SK-MEL-5 (cell line): ENCODE measurements around the gene NRG2. TPM values are rescaled to one million over a fixed set of nuclear protein-coding genes. Genes with fewer than 3 reads are reported as not detected.

Source experiments
- DNase-seq: peaks from one replicate; pipeline ENCODE4 v3.0.0-alpha.2; 2016; ENCODE audit warnings: low read depth, low spot score
- in situ Hi-C: cut with HindIII; loops from 2 replicates; pipeline ENCODE4 v1.10.0; 2016; ENCODE audit warnings: low sequenced_read_pairs, high pct_unique_total_duplicates, low pct_unique_long_range_greater_than_20kb
- total RNA-seq: library from RNA; depleted of rRNA; stranded (reverse); fragments of >200 nt; shearing (Covaris generic); gene quantifications from 2 replicates; pipeline ENCODE4 v1.2.3, GENCODE V29; 2014

The NRG2 gene
- total RNA-seq, 1 experiment from 2014 or later = 7.8 TPM

DNA sequence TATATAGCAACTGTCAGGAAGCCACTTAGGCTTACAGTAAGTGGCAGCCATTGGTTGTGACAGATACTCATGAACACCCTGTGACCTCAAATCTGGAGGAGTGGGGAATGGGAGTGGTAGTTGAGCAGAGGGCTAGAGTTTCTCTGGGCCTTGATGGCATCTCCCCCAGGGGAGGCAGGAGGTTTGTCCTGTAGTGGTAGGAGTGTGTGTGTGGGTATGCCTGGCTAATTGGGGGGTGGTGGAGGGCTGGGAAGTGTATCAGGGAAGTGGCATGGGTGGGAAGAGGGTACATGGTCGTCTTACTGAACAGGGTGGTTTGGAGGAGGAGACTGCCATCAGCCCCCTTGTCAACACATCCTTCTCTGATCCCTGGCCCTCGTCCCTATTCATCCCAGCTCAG lies 176.0 kb downstream of the NRG2 start:
- no peak for DNase-seq
- in situ Hi-C loops = loop anchor here (10.0 kb wide), 1 partner anchor 98 kb away; no protein-coding TSS in a partner anchor

DNA sequence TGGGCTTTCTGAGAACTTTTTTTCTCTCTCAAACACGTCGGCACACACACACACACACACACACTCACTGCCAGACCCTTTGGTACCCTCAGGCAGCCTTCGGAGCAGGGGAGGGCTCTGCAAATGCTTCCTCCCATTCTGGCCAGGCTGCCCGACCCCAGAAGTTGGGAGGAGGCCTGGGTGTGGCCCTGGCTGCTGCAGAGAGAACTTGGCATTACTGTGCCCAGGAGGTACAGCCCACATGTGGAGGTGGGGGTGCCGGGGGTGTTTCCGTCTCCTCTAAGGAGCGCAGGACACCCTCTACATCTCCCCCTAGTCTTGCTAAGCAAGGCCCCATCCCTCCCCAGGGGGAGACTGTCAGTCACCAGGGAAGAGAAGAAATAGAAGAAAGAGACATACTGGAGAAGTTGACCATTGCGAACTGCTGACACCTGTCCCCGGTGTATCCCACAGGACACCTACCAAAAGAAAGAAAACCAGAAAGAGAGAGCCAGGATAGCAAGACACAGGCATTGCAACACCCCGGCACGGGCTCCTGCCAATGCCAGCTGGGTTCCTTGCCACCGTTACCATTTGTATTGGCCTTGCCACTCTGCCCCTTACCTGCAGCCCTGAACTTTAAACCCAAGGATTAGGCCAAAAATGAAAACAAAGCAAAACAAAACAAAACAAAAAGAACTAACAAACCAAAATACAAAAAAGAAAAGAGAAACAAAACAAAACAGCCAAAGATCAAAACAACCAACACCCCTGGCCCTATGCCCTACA lies 178.2 kb downstream of the NRG2 start:
- DNase-seq = no peak
- in situ Hi-C loops = loop anchor here (10.0 kb wide), 1 partner anchor 100 kb away; no protein-coding TSS in a partner anchor

DNA sequence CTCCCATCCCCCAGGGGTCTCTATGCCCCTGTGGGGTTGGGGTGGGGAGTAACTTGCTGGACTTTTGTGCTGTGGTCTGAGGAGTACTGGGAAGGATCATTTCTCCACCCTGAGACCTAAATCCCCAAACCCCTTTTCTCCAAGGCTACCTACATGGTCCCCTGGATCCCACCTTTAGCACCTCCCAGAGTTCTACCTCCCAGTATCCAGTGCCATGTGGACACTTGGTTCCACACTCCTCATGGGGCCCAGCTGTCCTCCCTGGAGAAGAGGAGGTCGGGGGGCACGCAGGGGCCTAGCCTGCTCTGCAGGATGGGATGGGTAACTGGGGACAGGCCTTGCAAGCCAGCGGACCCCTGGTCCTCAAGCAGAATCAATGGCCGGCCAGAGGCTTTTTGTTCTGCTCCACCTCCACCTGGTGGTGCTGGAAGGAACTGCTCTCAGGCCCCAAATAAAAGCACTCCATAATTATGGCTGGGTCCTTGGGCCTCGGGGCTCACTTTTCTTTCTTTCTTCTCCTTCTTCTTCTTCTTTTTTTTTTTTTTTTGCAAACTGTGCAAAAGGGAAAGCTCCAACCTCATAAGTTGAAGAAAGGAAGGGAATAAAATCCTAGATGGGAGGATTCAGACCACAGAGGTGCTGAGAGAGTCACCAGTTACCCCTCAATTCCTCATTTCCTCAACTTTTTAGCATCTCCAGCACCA lies 179.1 kb downstream of the NRG2 start:
- in situ Hi-C loops = loop anchor here (10.0 kb wide), 1 partner anchor 101 kb away; no protein-coding TSS in a partner anchor
- DNase-seq = peak; percentile 69

DNA sequence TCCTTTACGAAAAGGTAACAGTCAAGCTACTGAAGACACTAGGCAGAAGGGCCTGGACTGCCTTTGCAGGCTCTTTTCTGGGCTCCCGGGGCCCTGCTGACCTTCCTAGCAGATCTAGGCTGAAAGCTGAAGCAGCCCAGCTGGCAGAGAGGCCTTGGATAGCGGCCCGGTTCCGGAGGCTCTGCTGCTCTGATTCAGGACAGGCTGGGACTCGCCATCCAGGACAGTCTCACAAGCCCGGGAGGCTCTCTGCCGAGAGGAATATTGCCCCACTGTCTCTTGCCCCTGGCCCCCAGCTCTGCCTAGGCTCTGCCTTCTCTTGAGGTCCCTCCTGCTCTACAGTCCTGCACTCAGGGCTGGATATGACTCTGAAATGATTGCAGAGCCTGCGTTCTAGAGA lies 179.7 kb downstream of the NRG2 start:
- no peak for DNase-seq
- in situ Hi-C loops = loop anchor here (10.0 kb wide), 1 partner anchor 101 kb away; no protein-coding TSS in a partner anchor

DNA sequence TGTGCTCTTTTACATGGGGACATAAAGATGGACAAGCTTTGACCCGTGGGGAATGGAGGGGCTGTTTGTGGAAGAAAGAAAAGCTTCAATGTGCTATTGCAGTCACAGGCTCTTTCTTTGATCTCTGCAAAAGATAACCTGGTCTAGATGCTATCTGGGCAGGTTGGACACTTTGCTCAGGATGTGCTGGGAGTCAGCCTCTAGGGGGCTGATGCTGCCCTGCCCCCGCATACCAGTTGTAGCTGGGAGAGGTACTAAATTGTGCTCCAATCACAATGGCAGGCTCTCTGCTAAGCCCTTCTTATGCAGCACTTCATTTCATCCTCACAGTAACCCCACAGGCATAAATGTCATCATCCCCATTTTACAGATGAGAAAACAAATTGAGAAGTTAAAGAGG lies 180.3 kb downstream of the NRG2 start:
- no peak for DNase-seq
- in situ Hi-C loops = loop anchor here (10.0 kb wide), 1 partner anchor 102 kb away; no protein-coding TSS in a partner anchor

DNA sequence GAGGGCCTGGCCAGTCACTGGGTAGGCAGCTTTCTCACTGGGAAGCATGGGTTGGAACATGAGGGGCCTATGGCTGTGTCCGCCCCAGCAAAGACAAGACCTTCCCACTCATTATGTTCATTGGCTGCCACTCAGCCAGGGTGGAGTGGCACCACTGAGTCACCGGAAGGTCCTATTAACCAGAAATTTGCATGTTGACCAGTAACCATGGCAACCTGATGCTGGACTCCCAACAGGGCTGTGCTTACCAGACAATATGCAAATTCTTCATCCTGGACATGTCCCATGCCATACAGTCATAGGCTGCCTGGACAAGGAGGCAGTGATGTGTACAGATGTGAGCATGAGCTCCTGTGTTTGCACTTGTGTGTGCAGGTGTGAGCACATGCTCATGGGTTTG lies 180.8 kb downstream of the NRG2 start:
- DNase-seq = no peak
- in situ Hi-C loops = loop anchor here (10.0 kb wide), 1 partner anchor 102 kb away; no protein-coding TSS in a partner anchor

DNA sequence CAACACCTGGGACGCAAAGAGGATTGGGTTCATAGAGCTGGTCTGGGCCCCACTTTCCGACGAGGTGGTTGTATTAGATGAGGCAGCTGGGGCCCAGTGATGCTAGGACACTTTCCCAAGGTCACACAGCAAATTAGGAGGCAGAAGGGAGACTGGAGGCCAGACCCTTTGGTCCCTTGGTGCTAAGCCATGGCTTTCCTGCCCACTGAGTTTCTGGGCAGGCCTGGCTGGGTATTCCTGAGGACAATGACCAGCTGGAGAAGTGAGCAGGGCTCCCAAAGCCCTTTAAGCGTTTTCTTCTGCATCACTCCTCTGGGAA lies 181.3 kb downstream of the NRG2 start:
- in situ Hi-C loops = loop anchor here (10.0 kb wide), 1 partner anchor 103 kb away; no protein-coding TSS in a partner anchor
- no peak for DNase-seq

DNA sequence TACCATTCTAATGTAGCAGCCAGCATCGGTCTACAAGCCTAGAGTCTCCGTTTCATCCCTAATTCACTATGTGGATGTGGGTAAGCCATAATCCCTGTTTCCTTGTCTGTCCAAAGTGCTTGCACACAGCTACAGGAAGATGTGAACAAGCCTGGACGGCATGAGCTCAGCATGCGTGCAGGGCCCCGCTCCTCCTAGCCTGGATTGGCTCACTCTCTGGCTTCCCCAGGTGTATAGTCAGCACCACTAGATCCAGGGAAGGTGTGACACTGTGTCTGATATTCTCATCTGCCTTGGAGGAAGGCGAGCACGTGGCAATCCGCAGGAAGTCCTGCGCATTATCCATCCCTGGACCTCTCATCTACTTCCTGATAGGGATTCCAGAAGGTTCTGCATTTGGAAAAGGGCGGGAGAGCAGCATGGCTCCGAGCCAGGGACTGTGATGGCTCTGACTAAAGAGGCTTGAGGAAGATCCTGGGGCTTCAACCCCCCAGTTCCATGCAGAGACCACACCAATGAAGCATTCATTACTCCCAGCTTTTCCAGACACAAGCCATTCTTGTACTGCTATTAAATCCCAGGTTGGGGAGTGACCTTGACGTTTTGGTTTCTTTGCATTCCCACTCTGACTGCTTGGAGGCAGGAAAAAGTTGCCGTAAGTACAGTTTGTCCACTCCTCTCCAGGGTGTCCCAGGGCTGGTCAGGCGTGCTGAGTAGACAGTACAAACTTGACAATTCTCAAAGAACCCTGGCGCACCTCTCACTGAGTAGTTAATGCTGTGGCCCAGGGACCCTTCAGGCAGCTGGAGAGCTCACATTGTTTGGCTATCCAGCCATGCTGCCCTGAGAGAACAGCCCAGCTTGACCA lies 181.8 kb downstream of the NRG2 start:
- DNase-seq = no peak
- in situ Hi-C loops = loop anchor here (10.0 kb wide), 1 partner anchor 104 kb away; no protein-coding TSS in a partner anchor

DNA sequence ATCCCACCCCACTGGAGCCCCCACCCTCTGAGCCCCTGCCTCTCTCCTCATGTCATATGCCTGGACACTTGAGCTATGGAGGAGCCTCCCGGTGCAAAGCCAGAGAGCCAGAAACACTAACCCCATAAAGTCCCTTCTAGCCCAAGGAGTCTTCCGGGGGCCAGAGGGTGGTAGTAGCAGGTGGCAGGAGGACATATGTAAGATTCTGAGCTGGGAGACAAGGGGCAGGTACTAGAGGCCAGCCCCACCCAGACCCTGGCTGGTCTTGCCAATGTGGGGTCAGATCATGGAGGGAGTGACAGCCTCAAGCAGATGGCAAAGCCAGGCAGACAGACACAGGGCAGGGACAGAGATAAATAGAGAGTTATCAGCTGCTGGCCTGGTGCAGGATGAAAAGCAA lies 184.1 kb downstream of the NRG2 start:
- in situ Hi-C loops = no loop called here
- DNase-seq = no peak

DNA sequence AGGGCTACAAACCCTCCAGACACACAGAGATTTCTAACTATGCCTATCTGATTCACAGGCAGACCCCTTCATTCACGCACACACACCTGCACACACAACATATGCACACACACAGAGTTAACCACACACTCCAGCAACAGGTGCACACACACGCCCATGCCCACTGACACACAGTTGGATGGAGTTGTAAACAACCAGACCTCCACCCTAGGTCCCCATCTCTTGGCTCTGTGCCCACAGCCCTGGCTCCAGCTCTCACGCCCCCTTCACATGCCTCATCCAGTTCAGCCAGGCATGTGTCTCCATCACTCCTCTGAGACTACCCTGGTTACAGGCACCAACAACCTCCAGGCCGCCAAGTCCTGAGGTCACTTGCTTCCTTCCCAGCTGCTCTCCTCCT lies 186.4 kb downstream of the NRG2 start:
- DNase-seq = no peak
- in situ Hi-C loops = no loop called here

DNA sequence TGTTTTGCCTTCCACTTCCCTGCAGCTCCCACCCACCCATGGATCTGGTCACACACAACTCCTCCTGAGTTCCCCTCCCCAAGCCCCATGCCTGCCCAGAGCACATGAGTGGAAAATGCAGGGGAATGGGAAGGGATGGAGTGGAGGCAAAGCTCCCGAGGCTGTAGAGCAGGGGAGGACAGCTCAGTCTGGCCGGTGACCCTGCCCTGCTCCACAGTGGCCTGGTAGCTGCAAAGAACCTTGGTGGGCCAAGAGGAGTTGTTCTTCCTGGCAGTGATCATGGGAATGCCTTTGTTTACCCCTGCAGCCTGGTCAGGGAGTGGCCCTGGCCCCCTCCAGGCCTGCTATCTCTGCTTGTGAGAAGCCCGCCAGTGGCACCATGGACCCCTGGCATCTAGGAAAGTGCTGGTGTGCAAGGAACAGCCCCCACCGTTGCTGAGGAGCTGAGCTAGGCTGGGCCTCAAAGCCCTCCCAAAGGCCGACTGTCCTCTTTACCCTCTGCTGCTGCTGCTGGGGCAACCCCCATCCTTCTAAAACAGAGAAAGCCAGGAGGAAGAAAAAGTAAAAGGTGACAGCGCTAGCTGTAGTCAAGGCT lies 187.1 kb downstream of the NRG2 start:
- no peak for DNase-seq
- in situ Hi-C loops = no loop called here

DNA sequence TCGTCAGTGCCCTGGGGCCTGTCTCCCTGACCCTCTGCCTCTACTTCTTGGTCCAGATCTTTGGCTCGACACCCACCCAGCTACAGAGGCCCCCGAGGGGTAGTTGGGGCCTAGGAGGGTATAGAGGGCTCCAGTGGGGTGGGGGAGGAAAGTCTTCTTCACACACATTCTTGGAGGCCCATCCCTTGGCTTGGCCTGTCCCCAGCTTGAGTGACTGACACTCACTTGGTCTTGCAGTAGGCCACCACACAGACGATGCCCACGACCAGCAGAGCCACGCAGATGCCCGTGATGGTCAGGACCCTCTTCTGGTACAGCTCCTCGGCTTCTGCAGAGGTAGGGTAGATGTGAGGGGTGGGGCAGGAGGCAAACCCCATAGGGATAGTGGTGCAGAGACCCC lies 187.6 kb downstream of the NRG2 start:
- DNase-seq = no peak
- in situ Hi-C loops = no loop called here

DNA sequence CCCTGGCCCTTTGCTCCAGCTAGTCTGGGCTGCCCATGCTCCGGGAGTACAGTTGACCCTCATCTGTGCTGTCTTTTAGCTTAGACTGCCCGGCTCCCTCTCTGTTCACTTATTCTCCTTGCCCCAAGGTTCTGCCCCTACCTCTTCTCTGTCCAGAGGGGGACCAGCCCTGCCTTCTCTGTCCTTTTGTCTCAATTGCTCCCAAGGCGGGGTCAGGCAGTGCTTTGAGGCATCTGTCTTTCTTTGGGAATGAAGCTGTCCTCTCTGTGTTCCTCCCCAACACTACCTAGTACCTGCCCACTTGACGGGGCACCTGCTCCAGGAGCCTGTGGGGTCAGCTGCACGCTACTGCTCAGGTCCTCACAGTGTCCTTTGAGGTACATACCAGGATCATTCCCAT lies 188.1 kb downstream of the NRG2 start:
- DNase-seq = no peak
- in situ Hi-C loops = no loop called here

DNA sequence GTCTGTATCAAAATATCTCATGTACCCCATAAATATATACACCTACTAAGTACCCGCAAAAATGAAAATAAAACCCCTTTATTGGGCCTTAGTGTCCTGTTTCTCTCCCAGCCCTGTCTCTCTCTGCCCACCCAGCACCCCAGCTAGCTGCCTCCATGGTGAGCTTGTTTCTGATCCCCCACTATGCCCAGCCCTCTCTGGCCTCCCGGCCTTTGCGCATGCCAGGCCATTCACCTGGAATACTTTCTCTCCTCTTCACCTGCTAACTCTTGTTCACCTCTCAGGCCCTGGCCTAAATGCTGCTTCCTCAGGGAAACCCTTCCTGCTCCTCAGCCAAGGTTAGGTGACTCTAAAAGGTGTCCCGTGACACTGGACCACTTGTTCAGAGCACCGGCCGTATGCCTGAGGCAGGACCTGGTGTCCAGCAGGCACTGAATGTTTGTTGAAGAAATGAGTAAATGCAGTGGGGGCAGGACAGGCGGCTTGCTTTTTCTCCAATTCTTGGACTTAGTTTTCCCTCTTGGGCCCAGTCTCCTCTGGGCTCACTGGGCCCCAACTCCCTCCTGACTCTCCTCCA lies 189.0 kb downstream of the NRG2 start:
- DNase-seq = no peak
- in situ Hi-C loops = no loop called here

DNA sequence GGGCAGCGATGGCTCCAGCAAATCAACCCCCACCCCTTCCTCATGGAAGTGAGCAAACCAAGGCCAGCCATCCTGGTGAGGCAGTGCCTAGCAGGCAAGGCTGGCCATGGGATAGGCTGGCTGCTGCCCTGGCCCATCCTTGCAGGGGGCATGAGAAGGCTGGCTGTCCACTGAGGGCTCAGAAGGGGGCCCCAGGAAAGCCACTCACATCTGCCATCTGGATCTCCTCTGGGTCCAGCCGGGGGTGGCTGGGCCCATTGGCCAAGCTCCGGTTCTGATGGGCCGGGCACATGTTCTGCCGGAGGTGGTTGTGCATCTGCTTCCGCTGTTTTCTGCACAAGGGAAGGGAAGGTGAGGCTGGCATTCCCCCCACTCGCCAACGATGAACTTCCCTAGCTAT lies 190.4 kb downstream of the NRG2 start:
- in situ Hi-C loops = no loop called here

DNA sequence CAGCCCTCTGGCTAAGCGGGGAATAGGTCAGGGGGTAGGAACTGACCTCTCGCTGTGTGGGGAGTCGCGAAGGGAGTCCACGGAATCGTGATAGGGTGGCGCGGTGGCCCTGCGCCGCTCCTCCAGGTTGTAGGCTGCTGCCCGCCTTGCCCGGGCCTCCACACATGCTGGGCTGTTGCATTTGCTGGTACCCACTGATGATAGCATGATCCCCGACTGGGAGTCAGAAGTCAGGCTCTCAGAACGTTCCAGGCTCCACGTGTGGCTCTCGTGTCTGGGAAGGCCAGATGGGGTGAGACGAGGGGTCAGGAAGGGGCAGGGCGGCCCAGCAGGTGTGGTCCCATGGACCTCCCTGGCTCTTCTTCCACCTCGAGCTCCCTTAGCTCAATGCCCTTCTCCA lies 191.5 kb downstream of the NRG2 start:
- in situ Hi-C loops = no loop called here
- DNase-seq = no peak

More for the DNA sequence above, 190.4 kb downstream of the NRG2 start:
- no peak for DNase-seq

DNA sequence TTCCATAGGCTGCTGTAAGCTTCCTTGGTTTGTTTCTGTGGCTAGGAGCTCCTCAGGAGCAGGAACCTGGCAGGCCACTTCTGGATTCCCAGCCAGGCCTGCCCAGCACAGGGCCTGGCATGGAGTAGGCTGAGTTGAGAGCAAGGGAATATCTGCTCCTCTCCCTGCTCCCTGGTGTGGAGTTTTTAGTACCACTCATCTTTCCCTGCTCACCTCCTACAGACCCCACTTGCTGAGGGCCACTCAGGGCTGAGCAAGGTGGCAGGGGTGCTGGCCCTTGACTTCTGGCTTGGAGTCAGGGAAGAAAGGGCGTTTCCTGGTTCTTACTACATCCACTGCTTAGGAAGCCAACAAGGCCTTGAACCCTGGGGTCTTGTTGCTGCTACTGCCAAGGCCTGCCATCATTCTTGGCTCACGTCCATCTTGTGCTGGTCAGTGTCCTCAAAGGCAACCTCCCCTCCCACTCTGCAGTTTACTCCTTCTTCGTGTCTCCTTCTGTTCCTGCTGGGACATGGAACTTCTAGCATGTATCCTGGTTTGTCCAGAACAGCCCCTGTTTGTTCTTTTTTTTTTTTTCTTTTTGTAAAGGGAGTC lies 192.6 kb downstream of the NRG2 start:
- DNase-seq = no peak
- in situ Hi-C loops = no loop called here
